NCI-H2081 treated with DMSO at 0.1 percent for 48 hours (cell line): ENCODE data around the gene WWOX.

ENCODE experiments used
- DNase-seq: peaks from one replicate; lab custom pipeline; 2025; lab: John Stamatoyannopoulos, UW

The WWOX gene

GRCh38 chr16:78743556-78743955 is 644.1 kb downstream of the WWOX start:
- no peak for DNase-seq

- no peak for DNase-seq
These were observed 644.6 kb downstream of the WWOX start for GRCh38 chr16:78744099-78744498.

GRCh38 chr16:78744796-78745107 is 645.3 kb downstream of the WWOX start:
- DNase-seq = no peak

GRCh38 chr16:78745108-78746019 is 645.9 kb downstream of the WWOX start:
- DNase-seq = no peak

DNA sequence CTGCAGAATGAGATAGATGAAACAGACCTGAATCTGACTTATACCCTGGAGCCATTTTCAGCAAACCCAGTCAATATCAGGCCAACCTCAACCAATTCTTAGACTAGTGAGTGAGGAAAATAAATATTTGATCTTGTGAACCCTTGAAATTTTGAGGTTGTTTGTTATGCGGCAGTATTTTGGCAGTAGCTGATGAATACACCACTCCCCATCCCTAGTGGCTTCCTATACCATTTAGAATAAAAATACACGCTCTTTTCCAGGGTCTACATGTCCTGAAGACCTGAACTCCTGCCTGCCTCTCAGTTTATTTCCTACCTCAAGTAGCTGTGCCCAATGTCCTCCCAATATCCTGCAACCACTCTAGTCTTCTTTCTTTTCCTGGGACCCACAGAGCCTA is 647.3 kb downstream of the WWOX start:
- DNase-seq = no peak

DNA sequence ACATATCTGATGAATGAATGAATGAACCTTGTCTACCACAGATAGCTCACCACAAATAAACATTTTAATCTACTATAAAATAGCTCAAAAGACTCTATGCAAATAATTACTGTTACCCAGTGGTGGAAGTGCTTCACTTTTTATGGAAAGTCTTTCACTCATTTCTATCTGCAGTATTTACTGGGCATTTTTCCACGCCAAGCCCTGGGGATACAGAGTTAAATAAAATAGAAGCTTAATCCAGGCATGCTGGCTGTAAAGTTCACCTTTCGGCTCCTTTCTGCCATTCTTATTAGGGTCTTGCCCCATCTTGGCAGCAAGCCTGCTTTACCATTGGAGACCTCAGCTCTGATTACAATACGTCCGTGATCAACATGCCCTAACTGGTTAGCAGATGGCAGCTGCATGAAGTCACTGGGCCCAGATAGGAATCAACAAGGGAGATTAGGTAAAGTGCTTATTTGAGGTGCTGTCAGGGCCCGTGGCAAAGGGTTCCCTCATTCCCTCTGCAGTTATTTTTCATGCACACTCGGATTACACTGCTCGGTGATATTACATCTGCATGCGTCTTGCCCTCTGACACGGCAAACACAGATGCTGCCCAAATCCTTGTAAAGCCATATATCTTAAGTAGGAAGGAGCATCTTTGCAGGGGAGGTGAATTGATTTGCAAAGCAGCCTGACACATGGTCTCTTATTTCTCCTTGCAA is 648.9 kb downstream of the WWOX start:
- DNase-seq = no peak

- no peak for DNase-seq
These were observed 650.4 kb downstream of the WWOX start for GRCh38 chr16:78749745-78750268.

- no peak for DNase-seq
These were observed 651.2 kb downstream of the WWOX start for GRCh38 chr16:78750611-78751010.

GRCh38 chr16:78751601-78752000 is 652.1 kb downstream of the WWOX start:
- DNase-seq = no peak

DNA sequence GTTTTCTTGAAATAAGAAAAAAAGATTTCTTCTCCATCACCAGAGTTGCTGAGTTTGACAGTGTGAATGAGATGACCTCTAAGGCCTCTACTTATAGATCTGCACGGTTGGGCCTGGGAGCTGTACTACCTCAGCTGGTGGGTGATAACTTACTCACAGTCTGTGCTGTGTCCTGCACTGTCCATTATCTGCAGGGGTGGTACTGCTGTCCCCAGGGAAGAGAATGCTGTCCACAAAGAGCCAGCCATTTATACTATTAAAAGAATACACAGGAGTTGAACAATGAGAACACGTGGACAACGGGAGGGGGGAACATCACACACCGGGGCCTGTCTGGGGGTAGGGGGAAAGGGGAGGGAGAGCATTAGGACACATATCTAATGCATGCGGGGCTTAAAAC is 655.3 kb downstream of the WWOX start:
- DNase-seq = no peak

DNA sequence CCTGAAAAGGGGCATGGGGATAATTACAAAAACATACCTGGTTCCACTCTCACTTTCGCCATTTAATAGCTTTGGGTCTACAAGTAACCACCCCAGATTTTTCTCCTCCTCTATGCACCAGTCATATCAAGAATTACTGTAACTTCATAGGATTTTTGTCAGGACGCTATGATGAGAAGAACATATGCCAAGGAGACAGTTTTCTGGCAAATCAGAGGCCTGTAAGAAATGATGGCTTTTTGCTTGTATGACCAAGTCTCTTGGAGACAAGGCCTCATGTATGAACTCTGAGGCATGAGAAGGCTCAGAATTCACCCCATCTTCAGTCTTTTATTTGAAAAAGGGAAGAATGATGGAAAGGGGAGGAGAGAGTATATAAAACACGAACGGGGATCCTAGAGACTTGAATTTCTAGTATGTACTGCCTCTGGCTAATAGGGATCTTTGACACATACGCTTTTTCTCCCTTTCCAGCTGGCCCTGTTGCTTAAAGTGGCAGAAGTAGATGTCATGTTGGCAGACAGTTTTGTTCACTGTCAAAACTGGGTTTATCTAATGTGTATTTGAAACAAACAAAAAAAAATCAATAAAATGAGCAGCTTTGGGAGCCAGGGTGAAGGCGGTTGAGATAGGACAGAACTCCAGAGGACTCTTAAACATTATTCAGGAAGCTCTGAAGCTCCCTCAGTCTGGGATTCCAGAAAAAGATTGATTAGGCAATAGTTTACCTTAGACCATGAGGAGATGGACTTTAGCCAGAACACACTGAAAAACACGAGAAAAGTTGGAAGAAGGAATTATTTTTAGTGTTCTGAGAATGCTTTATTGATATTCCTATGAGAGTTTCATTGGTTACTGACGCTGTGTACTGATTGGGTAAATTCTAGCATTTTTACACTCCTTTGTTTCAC is 656.6 kb downstream of the WWOX start:
- DNase-seq = no peak

DNA sequence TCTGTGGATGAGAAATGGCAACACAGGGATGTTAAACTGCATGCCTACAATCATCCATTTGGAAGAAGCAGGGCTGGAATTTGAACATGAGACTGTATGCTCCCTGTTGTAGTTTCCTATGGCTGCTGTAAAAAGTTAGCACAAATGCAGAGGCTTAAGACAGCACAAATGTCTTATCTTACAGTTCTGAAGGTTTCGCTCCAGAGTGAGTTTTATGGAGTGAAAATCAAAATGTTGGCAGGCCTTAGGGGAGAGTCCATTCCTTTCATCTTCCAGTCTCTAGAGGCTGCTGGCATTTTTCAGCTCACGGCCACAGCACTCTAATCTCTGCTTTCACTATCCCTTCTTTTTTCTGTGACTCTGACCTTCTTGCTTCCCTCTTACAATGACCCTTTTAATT is 660.1 kb downstream of the WWOX start:
- DNase-seq = no peak

DNA sequence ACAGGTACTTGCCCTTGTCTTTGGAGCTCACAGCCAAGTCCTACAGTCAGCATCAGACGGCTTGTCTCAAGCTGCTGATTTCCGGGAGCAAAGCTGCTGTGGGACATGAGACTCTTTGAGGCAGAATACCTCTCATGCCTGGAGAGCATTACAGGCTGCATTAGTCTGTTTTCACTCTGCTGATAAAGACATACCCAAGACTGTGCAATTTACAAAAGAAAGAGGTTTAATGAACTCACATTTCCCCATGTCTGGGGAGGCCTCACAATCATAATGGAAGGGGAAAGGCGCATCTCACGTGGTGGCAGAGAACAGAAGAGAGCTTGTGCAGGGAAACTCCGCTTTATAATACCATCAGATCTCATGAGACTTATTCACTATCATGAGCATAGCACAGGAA is 661.2 kb downstream of the WWOX start:
- DNase-seq = no peak

DNA sequence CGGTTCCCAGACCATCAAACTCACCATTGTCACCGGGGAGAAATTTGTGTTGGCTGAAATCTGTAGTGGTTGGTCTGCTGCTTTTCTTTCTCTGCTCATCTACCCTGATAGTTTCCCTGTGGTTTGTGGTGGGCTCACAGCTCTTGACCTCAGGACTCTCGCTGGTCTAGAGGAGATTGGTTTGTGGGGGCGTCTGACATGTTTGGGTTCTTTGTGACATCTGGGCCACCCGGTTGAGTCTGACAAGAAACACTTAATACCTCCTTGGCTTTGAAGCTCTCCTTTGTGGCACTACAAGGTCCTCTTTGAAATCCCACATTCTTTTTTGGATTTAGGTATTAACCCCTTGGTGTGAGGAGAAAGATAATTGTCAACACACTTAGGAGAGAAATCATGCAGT is 662.0 kb downstream of the WWOX start:
- DNase-seq = no peak

DNA sequence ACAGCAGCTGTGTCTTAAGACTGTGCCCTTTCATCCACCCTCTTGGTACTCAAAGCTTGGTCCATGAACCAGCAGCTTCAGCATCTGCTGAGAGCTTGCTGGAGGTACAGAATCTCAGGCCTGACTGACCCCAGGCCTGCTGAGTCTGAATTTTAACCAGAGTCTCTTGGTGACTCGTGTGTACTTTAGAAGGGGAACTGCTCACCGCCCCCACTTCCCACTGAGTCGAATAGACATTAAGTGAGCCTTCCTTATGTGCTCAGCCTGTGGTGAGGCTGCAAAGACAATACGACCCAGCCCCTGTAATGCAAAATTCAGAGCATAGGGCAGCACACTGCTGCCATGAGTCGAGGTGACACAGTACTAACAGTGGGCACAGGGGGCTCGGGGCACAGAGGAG is 662.8 kb downstream of the WWOX start:
- DNase-seq = no peak

GRCh38 chr16:78763821-78764440 is 664.5 kb downstream of the WWOX start:
- DNase-seq = no peak

- DNase-seq = no peak
These were observed 665.0 kb downstream of the WWOX start for GRCh38 chr16:78764478-78764877.

DNA sequence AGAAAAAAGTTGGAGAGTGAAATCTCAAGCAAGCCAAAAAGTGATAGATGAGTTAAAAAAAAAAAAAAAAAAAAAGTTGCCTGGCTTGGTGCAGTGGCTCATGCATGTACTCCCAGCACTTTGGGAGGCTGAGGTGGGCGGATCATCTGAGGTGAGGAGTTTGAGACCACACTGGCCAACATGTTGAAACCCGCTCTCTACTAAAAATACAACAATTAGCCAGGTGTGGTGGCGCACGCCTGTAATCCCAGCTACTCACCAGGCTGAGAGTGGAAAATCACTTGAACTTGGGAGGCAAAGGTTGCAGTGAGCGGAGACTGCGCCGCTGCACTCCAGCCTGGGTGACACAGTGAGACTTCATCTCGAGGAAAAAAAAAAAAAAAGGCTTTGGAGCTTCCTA is 668.8 kb downstream of the WWOX start:
- no peak for DNase-seq

- DNase-seq = no peak
These were observed 669.3 kb downstream of the WWOX start for GRCh38 chr16:78768718-78769117.

GRCh38 chr16:78770353-78771091 is 671.1 kb downstream of the WWOX start:
- no peak for DNase-seq

GRCh38 chr16:78773291-78773702 is 673.8 kb downstream of the WWOX start:
- DNase-seq = no peak
